HG03342 (cell line): ENCODE data around the gene EIPR1.

Experiments
- ATAC-seq: cut with Tn5 transposase; IDR thresholded peaks from one replicate; pipeline ENCODE4 v1.9.1; 2021; ENCODE audit warnings: mild to moderate bottlenecking, moderate library complexity; ENCODE audit not compliant: unreplicated experiment

Gene EIPR1

DNA sequence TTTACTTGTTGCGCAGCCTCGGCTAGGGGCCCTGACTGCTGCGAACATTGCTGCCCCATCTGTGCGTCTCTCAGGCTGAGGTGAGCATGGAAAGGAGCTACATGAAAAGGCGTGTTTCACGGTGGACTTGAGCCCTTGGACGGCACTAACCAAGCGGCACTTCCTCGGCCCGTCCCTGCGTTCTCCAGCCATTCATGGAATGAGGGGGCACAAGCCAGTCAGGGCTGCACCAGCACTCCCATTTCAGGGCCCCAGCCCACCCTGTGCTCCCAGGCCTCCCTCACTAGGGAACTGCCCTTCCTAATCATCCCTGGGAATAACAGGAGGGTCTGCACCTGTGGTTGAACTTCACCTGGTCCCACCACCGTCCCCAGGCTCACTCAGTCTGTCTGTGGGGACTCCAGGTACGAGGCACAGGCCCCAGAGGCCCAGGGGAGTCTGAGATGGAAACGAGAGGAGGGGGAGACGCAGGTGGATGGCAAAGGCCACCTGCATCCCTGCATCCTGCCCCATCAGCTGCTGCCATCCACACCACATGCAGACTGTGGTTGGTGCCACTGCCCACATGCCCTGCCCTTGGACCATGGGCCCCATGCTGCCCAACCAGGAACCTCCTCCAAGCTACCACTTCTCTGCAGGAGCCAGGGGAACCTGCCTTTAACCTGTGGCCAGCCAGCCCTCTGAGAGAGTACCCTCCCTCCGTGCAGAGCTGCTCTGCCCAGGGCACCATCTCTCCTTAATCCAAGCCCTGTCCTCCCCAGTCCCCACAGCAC is 99.7 kb downstream of the EIPR1 start:
- no peak for ATAC-seq

DNA sequence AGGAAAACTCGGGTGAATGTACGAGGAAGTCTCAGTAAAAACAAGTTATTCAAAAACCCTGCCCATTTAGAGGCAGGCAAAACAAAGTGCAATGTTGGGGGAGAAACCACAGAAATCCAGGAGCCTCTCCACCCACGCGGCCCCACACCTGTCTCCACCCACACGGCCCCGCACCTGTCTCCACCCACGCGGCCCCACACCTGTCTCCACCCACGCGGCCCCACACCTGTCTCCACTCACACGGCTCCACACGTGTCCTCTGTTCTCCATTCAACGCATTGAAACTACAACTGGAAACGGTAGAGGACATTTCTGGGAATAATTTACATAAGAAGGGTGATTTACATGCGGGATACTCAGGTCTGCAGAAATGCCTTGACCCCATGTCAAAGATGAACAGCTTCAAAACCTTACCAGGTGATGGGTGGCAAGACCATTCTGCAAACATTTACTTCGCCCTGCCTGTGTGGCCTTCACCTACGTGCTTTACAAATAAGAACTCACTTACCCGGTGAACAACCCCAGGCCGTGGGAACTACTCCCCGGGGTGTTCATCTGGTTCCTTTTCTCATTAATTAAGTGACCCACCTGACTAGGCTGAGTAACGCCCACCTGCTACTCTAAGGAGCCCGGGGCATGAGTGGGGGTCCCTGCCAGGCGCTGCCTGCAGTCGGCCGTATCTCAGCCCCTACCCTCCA is 100.4 kb downstream of the EIPR1 start:
- no peak for ATAC-seq

DNA sequence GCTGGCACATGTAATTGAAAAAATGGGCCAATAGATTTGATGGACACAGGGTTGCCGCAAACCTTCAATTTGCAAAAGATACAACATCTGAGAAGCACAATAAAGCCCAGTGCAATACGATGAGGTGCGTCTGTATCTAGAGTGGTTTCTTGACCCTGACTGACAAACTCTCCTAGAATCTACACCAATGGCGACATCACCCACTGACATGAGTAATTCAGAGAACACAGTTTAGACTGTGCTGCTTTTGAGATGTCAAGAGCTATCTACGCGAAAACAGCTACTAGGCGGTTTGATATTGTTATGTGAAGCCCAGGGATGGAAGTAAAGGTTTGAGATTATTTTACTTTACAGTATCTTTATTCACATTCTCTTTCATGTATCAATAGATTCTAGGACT is 104.9 kb downstream of the EIPR1 start:
- no peak for ATAC-seq

GRCh38 chr2:3270095-3270478 is 107.5 kb downstream of the EIPR1 start:
- ATAC-seq, result no peak

DNA sequence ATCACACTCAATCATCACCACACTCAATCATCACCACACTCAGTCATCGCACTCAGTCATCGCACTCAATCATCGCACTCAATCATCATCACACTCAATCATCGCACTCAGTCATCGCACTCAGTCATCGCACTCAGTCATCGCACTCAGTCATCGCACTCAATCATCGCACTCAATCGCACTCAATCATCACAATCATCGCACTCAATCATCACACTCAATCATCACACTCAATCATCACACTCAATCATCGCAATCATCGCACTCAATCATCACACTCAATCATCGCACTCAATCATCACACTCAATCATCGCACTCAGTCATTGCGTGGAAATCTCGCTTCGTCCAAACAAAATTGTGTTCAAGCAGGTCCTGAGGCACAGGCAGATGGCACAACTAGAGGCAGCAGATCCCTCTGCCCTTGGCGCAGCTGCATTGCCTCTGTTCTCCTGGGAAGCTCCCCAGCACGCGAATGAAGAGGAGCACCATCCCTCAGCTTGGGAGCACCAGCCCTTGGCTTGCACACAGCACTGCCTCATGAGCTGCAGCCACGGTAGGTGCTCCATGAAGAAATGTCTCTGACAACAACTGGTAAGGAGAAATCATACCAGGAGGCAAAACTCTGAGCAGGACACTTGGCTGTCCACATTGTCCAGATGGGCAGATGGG is 108.1 kb downstream of the EIPR1 start:
- ATAC-seq, result no peak

GRCh38 chr2:3268705-3269029 is 109.0 kb downstream of the EIPR1 start:
- ATAC-seq, result no peak

DNA sequence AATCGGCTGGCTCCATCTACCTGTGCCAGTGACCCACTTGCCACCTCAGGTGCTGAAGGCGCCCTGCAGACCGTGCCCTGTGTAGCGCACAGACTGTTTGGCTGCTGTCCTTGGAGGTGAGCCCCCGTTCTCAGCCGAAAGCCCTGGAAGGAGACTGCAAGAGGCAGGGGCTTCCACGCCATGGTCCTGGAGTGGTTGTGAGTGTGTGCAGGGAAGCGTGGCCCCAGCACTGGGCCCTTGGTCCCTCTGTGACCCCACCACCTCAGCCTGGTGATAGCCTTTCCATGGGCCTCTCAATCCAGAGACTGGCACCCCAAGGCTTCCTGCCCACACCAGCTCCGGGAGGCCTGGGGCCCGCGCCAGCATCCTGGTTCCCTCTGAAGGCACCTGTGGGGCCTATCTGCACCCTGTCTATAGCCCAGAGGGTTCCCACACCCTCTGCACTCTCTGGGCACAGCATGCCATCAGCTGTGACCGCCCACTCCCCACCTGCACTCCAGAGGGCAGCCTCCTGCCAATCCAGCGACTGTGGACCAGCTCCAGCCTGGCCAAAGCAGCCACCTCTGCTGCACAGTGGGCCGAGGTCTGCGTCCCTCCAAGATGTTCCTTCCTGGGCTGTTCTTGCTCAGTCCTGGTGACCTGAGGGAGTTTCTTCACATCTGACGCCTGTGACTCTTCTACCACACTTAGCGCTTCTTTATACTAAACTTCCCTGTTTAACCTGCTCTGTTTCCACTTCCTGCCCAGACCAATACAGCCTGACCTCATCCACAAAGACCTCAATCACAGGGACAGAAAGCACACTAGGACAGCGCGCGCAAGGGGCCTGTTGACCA is 109.5 kb downstream of the EIPR1 start:
- no peak for ATAC-seq

- ATAC-seq, result no peak
Observed at GRCh38 chr2:3266925-3267867, 110.4 kb downstream of the EIPR1 start.

DNA sequence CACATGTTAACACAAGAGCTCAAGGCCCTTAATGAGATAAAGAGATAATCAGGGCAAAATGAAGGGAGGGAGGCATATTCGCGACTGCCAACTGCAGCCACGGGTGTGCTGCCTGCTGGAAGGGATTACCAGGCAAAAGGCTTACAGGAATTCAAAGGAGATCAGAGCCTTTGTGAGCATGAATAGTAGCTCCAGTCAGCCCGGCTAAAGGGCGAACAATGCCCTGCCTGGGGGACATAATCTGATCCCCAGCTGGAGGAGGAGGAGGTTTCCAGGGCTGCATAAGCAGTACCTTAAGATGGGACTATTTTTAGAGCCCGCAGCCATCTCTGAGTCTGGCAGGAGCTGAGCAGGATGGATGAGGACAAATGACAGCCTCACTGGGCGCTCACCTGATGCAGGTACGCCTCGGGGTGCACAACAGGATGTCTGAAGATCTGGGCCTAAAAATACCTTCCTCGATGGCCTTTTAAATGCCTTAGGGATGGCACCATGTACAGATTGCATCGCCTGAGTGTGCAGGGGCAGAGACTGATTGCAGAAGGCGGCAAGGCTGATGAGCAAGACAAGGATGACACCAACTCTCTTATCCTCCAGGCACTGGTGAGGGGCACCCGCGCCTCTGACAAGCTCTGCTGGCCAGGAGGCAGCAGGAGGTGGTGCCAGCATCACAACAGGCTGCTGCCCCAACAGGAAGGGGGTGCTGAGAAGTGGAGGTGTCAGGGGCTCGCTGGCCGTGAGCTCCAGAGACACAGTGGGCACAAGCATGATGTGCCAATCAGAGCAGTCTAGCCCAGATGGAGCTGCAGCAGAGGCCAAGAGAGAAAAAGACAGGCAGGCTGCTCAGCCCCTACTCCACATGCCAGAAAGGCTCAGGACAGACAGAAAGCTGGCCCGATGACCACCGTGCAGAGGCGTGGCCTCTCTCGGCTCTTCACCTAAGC is 111.4 kb downstream of the EIPR1 start:
- ATAC-seq, result no peak

- ATAC-seq, result no peak
Observed at GRCh38 chr2:3265471-3265870, 112.1 kb downstream of the EIPR1 start.

DNA sequence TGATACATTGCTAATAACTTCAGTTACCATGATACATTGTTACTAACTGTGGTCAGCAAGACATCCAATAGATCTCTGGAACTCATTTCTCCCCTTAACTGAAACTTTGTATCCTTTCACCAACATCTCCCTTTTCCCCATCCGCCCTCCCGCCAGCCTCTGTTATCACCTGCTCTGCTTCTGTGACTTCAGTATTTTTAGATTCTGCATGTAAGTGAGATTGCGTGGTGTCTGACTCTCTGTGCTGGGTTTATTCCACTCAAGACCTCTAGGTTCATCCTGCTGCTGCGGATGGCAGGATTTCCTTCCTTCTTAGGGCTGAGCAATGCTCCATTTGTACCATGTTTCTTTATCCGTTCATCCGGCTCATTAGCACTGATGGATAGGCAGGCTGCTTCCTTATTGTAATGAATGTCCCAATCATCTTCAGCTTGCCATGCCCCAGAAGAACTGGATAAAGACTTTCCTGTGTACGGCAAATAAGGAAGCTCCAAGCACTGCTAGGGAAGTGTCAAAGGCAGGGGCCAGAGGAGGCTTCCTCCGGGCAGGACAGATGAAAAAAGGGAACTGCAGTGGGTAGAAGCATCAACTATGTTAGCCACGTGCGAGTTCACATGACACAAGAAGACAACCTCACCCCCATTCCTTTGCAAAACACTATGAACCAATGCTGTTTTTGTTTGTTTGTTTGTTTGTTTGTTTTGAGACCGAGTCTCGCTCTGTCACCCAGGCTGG is 113.4 kb downstream of the EIPR1 start:
- no peak for ATAC-seq

DNA sequence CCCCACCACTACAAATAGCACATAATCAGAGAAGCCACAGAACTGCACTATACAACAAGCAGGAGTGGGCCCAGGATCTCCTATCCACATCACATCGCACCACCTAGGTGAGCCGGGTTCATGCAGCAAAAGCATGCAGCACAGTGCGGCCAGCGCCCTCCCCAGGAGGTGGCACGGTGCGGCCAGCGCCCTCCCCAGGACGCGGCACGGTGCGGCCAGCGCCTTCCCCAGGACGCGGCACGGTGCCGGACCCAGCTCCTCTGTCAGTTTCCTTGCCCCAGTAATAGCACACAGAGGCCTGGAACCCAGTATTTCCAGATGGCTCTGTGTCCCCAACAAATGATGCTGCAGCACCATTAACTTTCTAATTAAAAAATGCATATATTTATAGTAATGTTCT is 114.1 kb downstream of the EIPR1 start:
- no peak for ATAC-seq

- ATAC-seq, result no peak
Observed at GRCh38 chr2:3262437-3263388, 114.9 kb downstream of the EIPR1 start.

DNA sequence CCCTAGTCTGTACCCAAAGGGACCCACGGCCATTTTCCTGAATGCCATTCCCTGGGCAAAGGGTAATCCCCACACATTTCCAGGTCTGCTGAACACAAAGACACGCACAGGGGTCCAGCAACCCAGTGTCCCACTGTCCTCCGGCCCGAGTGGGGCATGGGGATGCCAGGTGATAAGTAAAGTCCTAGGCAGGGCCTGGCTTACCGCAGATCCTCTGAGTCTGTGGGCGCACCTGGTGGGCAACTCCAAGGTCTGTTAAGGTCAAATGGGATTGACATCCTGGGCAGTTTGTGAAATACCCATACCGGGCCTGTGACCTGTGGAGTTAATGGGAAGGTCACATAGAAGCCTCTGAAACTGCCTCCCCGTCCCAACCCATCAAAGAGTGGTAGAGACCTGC is 116.1 kb downstream of the EIPR1 start:
- ATAC-seq, result no peak

DNA sequence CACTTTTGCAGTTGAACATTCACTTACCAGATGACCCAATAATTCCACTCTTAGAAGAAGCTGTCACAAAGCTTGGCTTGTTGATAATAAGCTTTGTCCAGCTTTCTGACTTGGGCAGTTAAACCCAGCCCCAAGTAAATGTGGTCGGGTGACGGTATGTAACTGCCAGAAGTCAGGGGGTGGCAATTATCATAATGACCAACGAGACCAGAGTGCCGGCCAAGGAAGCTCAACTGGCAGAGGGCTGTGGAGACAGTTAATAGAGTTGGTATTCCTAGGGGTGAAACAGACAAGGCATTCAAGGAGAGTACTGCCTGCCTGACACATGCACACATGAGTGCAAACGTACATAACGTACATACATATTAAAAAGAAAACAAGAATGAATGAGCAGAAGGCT is 116.7 kb downstream of the EIPR1 start:
- ATAC-seq, result no peak

DNA sequence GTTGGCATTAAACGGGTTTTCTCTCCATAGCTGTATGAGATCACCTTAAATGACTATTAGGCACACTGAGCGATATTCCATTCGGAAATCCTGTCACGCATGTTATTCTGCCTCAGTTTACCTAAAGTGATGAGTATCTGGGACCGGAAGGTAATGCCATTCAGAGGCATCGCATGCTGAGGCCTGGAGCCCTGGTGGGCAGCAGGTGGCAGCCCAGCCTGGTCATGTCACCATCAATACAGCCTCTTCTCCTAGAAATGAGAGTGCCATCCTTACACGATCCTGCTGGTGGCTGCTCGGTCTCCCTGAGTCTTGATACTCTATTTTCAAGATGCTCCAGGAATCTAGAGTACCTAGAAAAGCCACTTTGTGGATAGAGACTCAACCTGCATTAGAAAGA is 119.8 kb downstream of the EIPR1 start:
- ATAC-seq, result no peak

DNA sequence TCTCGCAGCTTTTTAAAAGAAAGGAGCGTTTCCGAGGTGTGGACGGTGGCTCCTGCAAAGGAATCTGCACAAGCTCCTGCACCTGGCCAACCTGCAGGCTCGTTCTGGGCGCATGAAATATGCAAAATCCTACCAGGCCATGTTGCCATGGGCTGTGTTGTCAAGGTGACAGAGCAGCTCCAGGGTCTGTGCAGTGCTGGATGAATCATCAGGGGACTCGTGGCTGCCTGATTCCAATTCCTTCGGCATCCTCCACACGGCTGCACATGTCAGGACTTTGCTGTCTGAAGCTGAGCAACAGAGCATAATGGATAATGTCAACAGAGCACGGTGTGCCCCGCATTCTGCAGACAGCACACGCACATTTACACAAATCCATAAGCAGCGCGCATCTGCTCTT is 120.5 kb downstream of the EIPR1 start:
- no peak for ATAC-seq
